Loucy (cell line): Measurements from ENCODE around the gene RPL12.

Experiments used
- CTCF ChIP-seq: fragments of 200-600 bp; sonication (generic); conservative IDR thresholded peaks from 2 replicates; pipeline ENCODE4 v1.5.1; 2014; ENCODE audit warnings: mild to moderate bottlenecking, antibody characterized with exemption, low read length
- EZH2phosphoT487 ChIP-seq: fragments of 200-600 bp; IDR thresholded peaks from 2 replicates; pipeline ENCODE4 v1.6.1; 2018; ENCODE audit warnings: antibody characterized with exemption, mild to moderate bottlenecking, moderate library complexity, borderline replicate concordance

- TF ChIP-seq CTCF (no peak), EZH2phosphoT487 (no peak)
Measured at GRCh38 chr9:127411122-127411521, 40.1 kb downstream of the RPL12 start.
